Neural cell (in vitro differentiated cells): Measurements from ENCODE around the gene CUBN. TPM values are rescaled to one million over a fixed set of nuclear protein-coding genes. Genes with fewer than 3 reads are reported as not detected.

Source experiments
- H2AFZ ChIP-seq: fragments of 200-600, 300-800 bp; sonication (generic), shearing (Covaris generic); 2 replicates; pipeline ENCODE4 v1.6.0; 2014; ENCODE audit warnings: low read depth, mild to moderate bottlenecking, antibody characterized with exemption, low read length, moderate library complexity
- H3F3A ChIP-seq: fragments of 200-600 bp; shearing (Covaris generic); 2 replicates; pipeline ENCODE4 v1.6.1; 2016; ENCODE audit warnings: mild to moderate bottlenecking, moderate library complexity, mixed read lengths, antibody characterized with exemption, low read length; ENCODE audit not compliant: insufficient read depth, poor library complexity, severe bottlenecking
- H3K27ac ChIP-seq: fragments of 200-600, 300-800 bp; sonication (generic), shearing (Covaris generic); 2 replicates; pipeline ENCODE4 v1.5.1; 2014; ENCODE audit warnings: mild to moderate bottlenecking, low read length, moderate library complexity
- H3K27me3 ChIP-seq: fragments of 300-800, 200-600 bp; sonication (generic), shearing (Covaris generic); 2 replicates; pipeline ENCODE4 v1.6.0; 2014; ENCODE audit warnings: mild to moderate bottlenecking, low read depth, low read length, moderate library complexity; ENCODE audit not compliant: insufficient read depth
- H3K36me3 ChIP-seq: fragments of 300-800, 200-600 bp; sonication (generic), shearing (Covaris generic); 2 replicates; pipeline ENCODE4 v1.5.1; 2014; ENCODE audit warnings: mild to moderate bottlenecking, antibody characterized with exemption, low read length, moderate library complexity; ENCODE audit not compliant: insufficient read depth
- H3K4me2 ChIP-seq: fragments of 300-800, 200-600 bp; sonication (generic), shearing (Covaris generic); 2 replicates; pipeline ENCODE4 v1.6.0; 2014; ENCODE audit warnings: mild to moderate bottlenecking, low read length
- H3K4me3 ChIP-seq: fragments of 300-800, 200-600 bp; sonication (generic), shearing (Covaris generic); 2 replicates; pipeline ENCODE4 v1.5.1; 2014; ENCODE audit warnings: mild to moderate bottlenecking, low read length, moderate library complexity
- H3K79me2 ChIP-seq: fragments of 200-600 bp; shearing (Covaris generic); replicated peaks from 2 replicates; pipeline ENCODE4 v1.6.0; 2014; ENCODE audit warnings: mild to moderate bottlenecking, low read length, moderate library complexity; ENCODE audit not compliant: insufficient read depth
- H3K9ac ChIP-seq: fragments of 300-800, 200-600 bp; sonication (generic), shearing (Covaris generic); 2 replicates; pipeline ENCODE4 v1.6.1; 2016; ENCODE audit warnings: mild to moderate bottlenecking, low read length, mixed read lengths
- H3K9me2 ChIP-seq: fragments of 200-600 bp; shearing (Covaris generic); 2 replicates; pipeline ENCODE4 v1.6.1; 2016; ENCODE audit warnings: mild to moderate bottlenecking, low read length, mixed read lengths; ENCODE audit not compliant: insufficient read depth
- H3K9me3 ChIP-seq: fragments of 200-600, 300-800 bp; sonication (generic), shearing (Covaris generic); 2 replicates; pipeline ENCODE4 v1.6.1; 2016; ENCODE audit warnings: mild to moderate bottlenecking, mixed run types, low read length, moderate library complexity, mixed read lengths
- H4K20me1 ChIP-seq: fragments of 200-600 bp; shearing (Covaris generic); 2 replicates; pipeline ENCODE4 v1.6.1; 2016; ENCODE audit warnings: mild to moderate bottlenecking, mixed run types; ENCODE audit not compliant: insufficient read depth
- EP300 ChIP-seq: fragments of 450-650 bp; conservative IDR thresholded peaks from 2 replicates; pipeline ENCODE4 v1.6.1; 2014; ENCODE audit warnings: antibody characterized with exemption, mild to moderate bottlenecking, moderate library complexity; ENCODE audit not compliant: poor library complexity, severe bottlenecking
- EZH2 ChIP-seq: fragments of 200-600, 300-800 bp; shearing (Covaris generic), sonication (generic); IDR thresholded peaks from 2 replicates; pipeline ENCODE4 v1.6.1; 2014; ENCODE audit warnings: antibody characterized with exemption, low read length, borderline replicate concordance, mild to moderate bottlenecking; ENCODE audit not compliant: insufficient read depth, poor library complexity, severe bottlenecking
- MXI1 ChIP-seq: fragments of 450-650 bp; conservative IDR thresholded peaks from 2 replicates; pipeline ENCODE4 v1.6.1; 2014; ENCODE audit warnings: antibody characterized with exemption, mild to moderate bottlenecking; ENCODE audit not compliant: poor library complexity, severe bottlenecking
- POLR2AphosphoS5 ChIP-seq: IDR thresholded peaks from 2 replicates; pipeline ENCODE4 v1.6.1; 2012
- RAD21 ChIP-seq: fragments of 450-650 bp; conservative IDR thresholded peaks from 2 replicates; pipeline ENCODE4 v1.6.1; 2014; ENCODE audit warnings: antibody characterized with exemption, mild to moderate bottlenecking, moderate library complexity
- REST ChIP-seq: IDR thresholded peaks from 2 replicates; pipeline ENCODE4 v1.6.1; 2012; ENCODE audit warnings: borderline replicate concordance
- SMC3 ChIP-seq: fragments of 450-650 bp; conservative IDR thresholded peaks from 2 replicates; pipeline ENCODE4 v1.6.1; 2014; ENCODE audit warnings: antibody characterized with exemption, mild to moderate bottlenecking, moderate library complexity; ENCODE audit not compliant: poor library complexity
- TAF1 ChIP-seq: IDR thresholded peaks from 2 replicates; pipeline ENCODE4 v1.6.1; 2012; ENCODE audit warnings: low read depth
- polyA plus RNA-seq: library from polyadenylated mRNA; depleted of rRNA; stranded (reverse); fragments of >200 nt; gene quantifications from 2 replicates; pipeline ENCODE4 v1.2.3, GENCODE V29; 2014
- TF ChIP-seq, protein P1 (sequence below): fragments of 450-650 bp; IDR thresholded peaks from 2 replicates; pipeline ENCODE4 v1.5.1; 2014; ENCODE audit warnings: antibody characterized with exemption, mild to moderate bottlenecking, moderate library complexity; ENCODE audit not compliant: poor library complexity, severe bottlenecking

CUBN gene
- polyA plus RNA-seq, 1 donor from 2014 or later = 7.1 TPM

GRCh38 chr10:17077346-17077781 is 52.2 kb downstream of the CUBN start:
- Histone ChIP-seq H3K9me3 (no peaks in the 10 kb centered on the region), H3K36me3 (no peaks in the 10 kb centered on the region), H3K79me2 (no peaks in the 10 kb centered on the region), H3F3A (no peaks in the 10 kb centered on the region), H4K20me1 (no peaks in the 10 kb centered on the region), H3K27ac (peak overlapping the region; percentile 69), H3K9me2 (no peaks in the 10 kb centered on the region), H3K4me3 (no peak overlapping the region), H2AFZ (no peak overlapping the region), H3K4me2 (no peak overlapping the region), H3K27me3 (no peaks in the 10 kb centered on the region), H3K9ac (no peak overlapping the region)
- TF ChIP-seq REST = no peak
- TF ChIP-seq EZH2 = no peak
- TF ChIP-seq RAD21 = no peak
- TF ChIP-seq, protein P1, sequence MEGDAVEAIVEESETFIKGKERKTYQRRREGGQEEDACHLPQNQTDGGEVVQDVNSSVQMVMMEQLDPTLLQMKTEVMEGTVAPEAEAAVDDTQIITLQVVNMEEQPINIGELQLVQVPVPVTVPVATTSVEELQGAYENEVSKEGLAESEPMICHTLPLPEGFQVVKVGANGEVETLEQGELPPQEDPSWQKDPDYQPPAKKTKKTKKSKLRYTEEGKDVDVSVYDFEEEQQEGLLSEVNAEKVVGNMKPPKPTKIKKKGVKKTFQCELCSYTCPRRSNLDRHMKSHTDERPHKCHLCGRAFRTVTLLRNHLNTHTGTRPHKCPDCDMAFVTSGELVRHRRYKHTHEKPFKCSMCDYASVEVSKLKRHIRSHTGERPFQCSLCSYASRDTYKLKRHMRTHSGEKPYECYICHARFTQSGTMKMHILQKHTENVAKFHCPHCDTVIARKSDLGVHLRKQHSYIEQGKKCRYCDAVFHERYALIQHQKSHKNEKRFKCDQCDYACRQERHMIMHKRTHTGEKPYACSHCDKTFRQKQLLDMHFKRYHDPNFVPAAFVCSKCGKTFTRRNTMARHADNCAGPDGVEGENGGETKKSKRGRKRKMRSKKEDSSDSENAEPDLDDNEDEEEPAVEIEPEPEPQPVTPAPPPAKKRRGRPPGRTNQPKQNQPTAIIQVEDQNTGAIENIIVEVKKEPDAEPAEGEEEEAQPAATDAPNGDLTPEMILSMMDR = no peak
- TF ChIP-seq POLR2AphosphoS5 = no peak
- no peak for TF ChIP-seq EP300
- no peak for TF ChIP-seq MXI1
- no peak for TF ChIP-seq SMC3
- no peak for TF ChIP-seq TAF1

- Histone ChIP-seq H3K27me3 (no peaks in the 10 kb centered on the region), H3K9me2 (no peaks in the 10 kb centered on the region), H3K36me3 (no peaks in the 10 kb centered on the region), H3K79me2 (no peaks in the 10 kb centered on the region), H3K9ac (no peak overlapping the region), H3K4me2 (no peak overlapping the region), H2AFZ (no peak overlapping the region), H3K4me3 (no peak overlapping the region), H3F3A (no peaks in the 10 kb centered on the region), H3K27ac (peak overlapping the region; percentile 69), H4K20me1 (no peaks in the 10 kb centered on the region), H3K9me3 (no peaks in the 10 kb centered on the region)
- TF ChIP-seq SMC3 (no peak), EZH2 (no peak), TAF1 (no peak), EP300 (no peak), REST (no peak), POLR2AphosphoS5 (no peak), RAD21 (no peak), MXI1 (no peak)
- TF ChIP-seq, protein P1 = no peak
These were observed 52.8 kb downstream of the CUBN start for GRCh38 chr10:17076626-17077345.
